GM12891 (cell line): ENCODE data around the gene INPP4A.

Source experiments
- PAX5 ChIP-seq: IDR thresholded peaks from 2 replicates; pipeline ENCODE4 v1.6.1; 2011; ENCODE audit warnings: low read length, moderate library complexity, mild to moderate bottlenecking; ENCODE audit not compliant: insufficient read depth, severe bottlenecking
- POLR2A ChIP-seq: IDR thresholded peaks from 2 replicates; pipeline ENCODE4 v1.6.1; 2011; ENCODE audit warnings: low read depth, low read length, control low read depth
- POLR2AphosphoS5 ChIP-seq: IDR thresholded peaks from 2 replicates; pipeline ENCODE4 v1.6.1; 2011; ENCODE audit warnings: low read depth, low read length, control low read depth
- POU2F2 ChIP-seq: IDR thresholded peaks from 2 replicates; pipeline ENCODE4 v1.6.1; 2011; ENCODE audit warnings: low read depth, mild to moderate bottlenecking, control low read depth, low read length, moderate library complexity
- SPI1 ChIP-seq: IDR thresholded peaks from 2 replicates; pipeline ENCODE4 v1.6.1; 2011; ENCODE audit warnings: low read depth, low read length, control low read depth
- TAF1 ChIP-seq: IDR thresholded peaks from 2 replicates; pipeline ENCODE4 v1.6.1; 2011; ENCODE audit warnings: low read depth, low read length, control low read depth

- no peak for TF ChIP-seq POLR2AphosphoS5
- no peak for TF ChIP-seq POLR2A
- no peak for TF ChIP-seq TAF1
- no peak for TF ChIP-seq SPI1
- TF ChIP-seq POU2F2 = no peak
- no peak for TF ChIP-seq PAX5
Measured at GRCh38 chr2:98404556-98405250, 40.0 kb upstream of the INPP4A start.
